H1 (cell line): ENCODE measurements around the gene ALDH1A2. TPM values are rescaled to one million over a fixed set of nuclear protein-coding genes. Genes with fewer than 3 reads are reported as not detected.

Experiments used
- BRCA1 ChIP-seq: IDR thresholded peaks from 2 replicates; pipeline ENCODE4 v1.6.1; 2012; ENCODE audit warnings: low read depth, low read length, improper control_type of control experiment
- CBX8 ChIP-seq: fragments of 300-800, 300-1000 bp; sonication (generic); IDR thresholded peaks from 2 replicates; pipeline ENCODE4 v1.7.1; 2016; ENCODE audit warnings: low read depth, low read length, borderline replicate concordance
- polyA plus RNA-seq, 7 experiments: library from polyadenylated mRNA; depleted of rRNA in 3 of 7; stranded (reverse) in 5 of 7; unstranded in 2 of 7; fragments of >200 nt in 5 of 7; fragments of 200-250 nt in 2 of 7; gene quantifications; 1 replicate in 5 of 7; 2 replicates in 1 of 7; 4 replicates in 1 of 7; pipeline versions ENCODE4 v1.2.1 to v1.2.3, GENCODE V29; 2011 to 2013; ENCODE audit warnings: missing spikeins in 2 of 7, mixed read lengths in 2 of 7
- total RNA-seq: library from RNA; stranded (reverse); fragmentation: NEBNext Ultra II Directional; extraction: Animal tissue kit (Norgen Biotek cat#: 25700); gene quantifications from 2 replicates; pipeline ENCODE4 v1.2.1, GENCODE V29; 2021

The ALDH1A2 gene
- total and polyA plus RNA-seq, 2 of the 8 experiments (the other 6 are each of a cell fraction or from before 2014, with no cell fraction given) = 0.06 to 0.24 TPM

DNA sequence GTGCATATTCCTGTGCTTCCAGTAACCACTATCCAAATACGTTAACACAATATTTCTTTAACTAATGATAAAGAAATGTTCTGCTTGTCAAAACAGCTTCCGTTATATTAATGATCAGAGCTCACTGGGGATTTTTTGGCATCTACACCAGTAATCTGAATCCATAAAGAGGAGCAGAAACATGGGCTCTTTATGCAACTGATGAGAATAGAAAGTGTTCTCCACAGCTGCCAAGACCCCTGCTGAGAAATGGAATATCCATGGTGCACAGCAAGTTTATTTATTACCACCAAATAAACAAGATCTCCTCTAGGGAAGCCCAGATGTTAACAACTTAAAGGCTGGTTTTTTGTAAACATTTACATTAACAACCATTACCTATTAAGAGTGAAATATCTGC, 54.5 kb downstream of the ALDH1A2 start (continued):
- TF ChIP-seq CBX8 = no peak
- TF ChIP-seq BRCA1 = no peak
